AML-193 (cell line): ENCODE data around the gene PLB1.
A peak's percentile ranks its signal among the peaks of the same experiment; 100 is the strongest.
"Not testable (repeated sequence)": the region's sequence is repeated elsewhere in the genome, so short reads cannot be mapped to it uniquely, and the experiment has no call there.

Experiments
- DNase-seq, 2 experiments: peaks; one replicate each; lab custom pipeline; 2025; lab: John Stamatoyannopoulos, UW

Gene PLB1

DNA sequence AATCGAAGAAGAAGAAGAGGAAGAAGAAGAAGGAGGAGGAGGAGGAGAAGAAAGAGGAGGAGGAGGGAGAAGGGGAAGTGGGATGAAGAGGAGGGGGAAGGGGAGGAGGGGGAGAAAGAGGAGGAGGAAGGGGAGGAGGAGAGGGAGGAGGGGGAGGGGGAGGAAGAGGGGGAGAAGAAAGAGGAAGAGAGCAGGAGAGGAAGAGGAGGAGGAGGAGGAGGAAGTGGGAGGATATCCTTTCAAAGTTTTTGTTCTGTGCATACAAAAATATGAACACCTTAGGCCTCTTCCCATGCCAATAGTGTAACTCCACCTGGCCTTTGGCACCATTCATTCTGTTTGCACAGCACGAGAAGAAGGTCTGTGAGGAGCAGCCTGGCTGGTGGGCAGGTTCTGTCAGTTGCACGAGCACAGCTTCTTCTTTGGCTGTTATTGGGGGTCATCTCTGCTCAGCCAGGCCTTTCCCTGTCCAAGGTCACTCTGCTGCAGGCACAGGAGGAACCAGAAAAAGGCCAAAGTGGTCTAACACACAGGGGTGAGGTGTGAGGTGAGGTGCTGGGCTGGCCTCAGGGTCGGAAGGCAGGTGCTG lies 25.8 kb upstream of the PLB1 start:
- DNase-seq, result peak in 1 of 2 experiments; percentile 11

DNA sequence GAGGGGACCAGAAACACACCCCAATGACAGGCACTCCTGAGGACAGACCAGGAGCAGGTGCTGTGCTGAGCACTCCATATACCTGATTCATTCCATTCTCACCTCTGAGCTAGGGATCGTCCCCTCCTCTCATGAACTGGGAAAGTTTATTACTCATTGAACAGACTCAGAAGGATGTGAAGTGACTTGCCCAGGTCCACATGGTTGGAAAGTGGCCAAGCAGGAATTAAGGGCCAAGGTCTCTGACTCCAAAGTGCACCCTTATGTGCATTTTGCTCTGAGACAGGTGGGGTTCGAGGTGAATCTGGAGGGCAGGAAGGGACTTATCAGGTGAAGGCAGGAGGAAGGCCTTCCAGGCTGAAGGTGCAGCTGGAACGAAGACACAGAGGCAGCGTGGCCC lies 25.1 kb upstream of the PLB1 start:
- no peak for DNase-seq

DNA sequence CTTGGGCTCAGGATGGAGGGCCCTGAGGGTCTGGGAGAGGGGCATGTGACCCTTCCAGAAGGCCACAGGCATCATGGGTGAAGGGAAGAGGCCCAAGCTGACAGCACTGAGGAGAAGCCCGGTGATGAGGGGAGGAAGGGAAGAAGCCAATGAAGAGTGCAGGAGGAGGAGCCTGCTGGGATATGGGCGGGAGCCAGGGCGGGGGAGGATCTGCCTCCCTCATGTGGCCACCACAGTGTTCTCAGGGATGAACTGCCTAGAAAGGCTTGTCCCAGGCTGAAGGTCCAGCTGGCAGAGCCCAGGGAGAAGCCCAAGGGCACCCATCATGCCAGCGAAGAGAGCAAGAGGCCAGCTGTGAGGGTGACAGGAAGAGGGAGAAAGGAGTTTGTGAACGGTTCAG lies 24.6 kb upstream of the PLB1 start:
- DNase-seq, result no peak

DNA sequence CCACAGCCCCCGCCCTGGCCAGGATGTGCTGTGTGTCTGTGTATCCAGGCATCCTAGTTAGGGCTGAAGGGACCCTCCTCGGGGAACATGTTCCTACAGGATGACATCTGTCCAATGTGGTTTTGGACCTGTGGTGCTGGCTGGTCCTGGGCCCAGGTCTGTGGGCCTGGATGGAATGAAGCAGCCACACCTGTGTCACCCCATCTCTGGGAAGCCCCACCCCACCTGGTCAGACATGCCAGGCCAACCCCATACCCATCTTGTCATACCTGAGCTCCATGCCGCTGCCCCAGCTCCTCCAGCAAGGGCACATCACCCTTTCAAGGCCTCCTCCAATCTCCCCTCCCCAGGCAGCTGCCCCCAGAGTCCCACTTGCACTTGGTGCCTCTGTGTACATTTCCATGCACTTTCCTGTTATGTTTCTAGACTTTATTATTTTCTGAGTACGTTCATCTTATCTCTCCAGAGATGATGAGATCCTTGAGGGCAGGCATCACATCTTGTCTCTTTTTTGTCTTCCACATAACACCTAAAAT lies 24.1 kb upstream of the PLB1 start:
- no peak for DNase-seq

DNA sequence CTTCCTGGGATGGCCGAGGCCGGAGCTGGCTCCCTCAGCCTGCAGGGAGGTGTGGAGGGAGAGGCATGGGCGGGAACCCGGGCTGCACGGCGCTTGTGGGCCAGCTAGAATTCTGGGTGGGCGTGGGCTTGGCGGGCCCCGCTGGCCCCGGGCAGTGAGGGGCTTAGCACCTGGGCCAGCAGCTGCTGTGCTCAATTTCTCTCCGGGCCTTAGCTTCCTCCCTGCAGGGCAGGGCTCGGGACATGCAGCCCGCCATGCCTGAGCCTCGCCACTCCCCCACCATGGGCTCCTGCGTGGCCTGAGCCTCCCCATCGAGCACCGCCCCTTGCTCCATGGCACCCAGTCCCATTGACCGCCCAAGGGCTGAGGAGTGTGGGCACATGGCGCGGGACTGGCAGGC lies 23.2 kb upstream of the PLB1 start:
- not testable (repeated sequence) for DNase-seq

DNA sequence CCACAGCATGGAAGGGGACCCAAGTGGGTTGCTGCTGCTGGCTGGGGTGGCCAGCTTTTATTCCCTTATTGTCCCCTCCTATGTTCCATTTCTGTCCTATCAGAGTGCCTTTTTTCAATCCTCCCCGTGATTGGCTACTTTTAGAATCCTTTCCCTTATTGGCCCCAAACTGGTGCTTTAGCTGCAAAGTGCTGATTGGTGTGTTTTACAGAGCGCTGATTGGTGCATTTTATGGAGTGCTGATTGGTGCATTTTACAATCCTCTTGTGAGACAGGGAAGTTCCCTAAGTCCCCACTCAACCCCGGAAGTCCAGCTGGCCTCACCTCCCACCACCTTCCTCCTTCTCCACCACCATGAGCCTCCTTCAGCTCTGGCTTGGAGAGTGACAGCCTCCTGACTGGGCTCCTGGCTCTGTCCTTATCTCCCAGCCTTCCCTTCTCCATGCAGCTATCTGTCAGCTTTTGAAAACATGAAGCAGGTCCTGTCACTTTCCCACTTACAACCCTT lies 20.7 kb upstream of the PLB1 start:
- DNase-seq, result no peak

DNA sequence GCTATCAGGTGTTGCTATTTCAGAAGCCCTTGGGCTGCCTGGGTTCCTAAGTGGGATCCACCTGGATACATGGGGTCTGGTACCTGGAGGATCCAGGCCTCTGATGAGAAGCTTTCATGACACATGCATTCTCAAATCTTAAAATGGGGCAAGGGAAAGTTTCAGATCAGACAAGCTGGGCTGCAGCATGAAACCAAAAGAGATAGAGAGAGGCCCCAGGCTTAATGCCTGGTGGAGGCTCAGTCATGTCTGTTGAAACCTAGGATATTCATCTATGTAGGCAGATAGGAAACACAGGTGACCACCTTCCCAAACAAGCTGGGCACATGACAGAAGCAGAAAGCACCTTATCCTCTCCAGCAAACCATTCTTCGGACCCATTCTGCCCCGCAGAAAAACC lies 18.8 kb upstream of the PLB1 start:
- no peak for DNase-seq

DNA sequence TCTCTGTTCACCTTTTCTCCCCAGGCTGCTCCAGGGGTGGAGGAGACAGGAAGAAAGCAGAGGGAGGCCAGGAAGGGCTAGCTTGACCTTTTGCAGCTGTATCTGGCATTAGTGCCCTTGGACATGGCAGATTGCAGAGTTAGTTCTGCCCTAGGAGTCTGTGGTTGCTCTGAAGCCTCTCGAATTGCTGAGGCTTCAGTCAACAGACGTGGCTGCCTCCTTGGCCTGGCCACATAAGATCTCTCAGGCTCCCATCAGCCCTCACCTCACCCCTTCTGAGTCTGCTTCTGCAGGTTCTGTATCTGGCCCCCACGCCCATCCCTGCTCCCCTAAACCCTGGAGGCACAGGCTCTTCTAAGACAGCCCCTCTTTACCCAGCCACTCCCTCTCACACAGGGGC lies 18.2 kb upstream of the PLB1 start:
- no peak for DNase-seq

DNA sequence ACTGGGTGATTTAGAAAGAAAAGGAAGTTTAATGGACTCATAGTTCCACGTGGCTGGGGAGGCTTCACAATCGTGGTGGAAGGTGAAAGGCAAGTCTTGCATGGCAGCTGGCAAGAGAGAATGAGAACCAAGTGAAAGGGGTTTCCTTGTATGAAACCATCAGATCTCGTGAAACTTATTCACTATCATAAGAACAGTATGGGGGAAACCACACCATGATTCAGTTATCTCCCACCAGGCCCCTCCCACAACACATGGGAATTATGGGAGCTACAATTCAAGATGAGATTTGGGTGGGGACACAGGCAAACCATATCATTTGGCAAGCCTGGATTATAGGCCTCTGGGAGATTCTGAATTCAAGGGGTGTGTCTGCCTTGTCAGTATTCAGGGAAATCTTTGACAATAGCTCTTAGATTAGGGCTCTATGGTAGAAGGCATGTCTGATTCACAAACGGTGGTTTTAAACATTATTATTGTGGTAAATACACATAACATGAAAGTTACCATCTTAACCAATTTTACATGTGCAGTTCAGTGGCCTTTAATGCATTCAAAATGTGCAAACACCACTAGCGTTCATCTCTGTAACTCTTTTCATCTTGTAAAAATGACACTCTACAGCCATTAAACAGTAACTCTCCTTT lies 15.3 kb upstream of the PLB1 start:
- no peak for DNase-seq

DNA sequence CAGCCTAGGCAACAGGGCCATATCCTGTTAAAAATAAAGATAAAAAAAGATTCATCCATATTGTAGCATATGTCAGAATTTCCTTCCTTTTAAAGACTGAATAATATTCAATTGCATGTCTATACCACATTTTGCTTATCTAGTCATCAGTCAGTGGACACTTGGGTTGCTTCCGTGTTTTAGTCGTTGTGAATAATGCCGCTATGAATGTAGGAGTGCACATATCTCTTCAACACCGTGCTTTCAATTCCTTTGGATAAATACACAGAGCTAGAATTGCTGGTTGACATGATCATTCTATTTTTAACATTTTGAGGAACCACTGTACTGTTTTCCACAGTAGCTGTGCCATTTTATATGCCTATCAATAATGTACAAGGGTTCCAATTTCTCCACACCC lies 14.0 kb upstream of the PLB1 start:
- DNase-seq, result no peak

DNA sequence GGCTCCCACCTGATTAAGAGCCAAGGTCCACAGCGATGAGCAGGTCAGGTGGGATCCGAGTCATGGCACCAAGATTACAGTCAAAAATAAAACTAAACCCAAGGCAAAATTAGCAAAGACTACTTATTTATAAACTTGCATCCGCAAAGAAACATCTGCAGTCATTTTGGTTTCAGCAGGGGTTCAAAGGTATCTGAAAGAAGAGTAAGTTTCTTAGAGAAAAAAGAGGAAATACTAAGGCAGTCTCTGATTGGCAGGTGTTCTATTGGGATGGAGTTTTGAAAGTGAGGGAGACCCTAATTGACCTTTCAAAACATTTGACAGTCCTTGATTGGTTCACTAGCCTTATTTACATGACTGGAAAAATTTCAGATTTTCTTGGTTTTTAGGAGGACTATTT lies 11.0 kb upstream of the PLB1 start:
- DNase-seq, result no peak

DNA sequence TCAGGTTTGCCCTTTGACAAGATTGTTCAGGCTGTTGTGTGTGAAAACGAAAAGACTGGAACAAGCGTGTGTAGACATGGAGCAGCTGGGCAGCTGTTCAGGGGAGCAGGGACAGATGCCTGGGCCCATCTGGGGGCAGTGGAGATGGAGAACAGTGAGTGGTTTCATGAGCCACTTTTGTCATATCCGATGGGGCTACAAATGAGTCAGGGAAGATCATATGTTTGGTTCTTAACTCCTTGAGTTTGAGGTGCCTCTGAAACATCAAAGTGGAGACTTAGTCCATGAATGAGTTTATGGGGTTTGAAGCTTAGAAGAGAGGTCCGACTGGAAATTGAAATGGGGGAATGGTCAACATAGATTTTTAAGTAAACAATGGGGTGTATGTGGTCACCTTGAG lies 9.3 kb upstream of the PLB1 start:
- DNase-seq, result no peak

DNA sequence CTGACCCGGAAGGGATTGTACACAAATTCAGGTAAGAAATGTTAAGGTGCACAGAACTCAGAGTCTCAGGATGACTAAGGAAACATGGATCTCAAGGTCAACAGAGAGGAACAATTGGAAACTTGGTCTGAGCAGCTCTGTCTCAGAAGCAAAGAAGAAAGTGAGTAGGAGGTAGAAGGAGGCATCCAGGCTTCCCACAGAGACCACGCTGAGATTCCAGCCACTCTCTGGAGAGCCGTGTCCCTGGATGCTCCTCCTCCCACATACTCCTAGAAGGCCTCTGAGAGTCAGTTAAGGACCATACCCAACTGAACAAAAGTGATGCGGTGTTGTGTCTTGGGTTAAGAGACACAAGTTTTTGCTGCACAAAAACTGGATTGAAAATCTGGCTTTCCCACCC lies 8.6 kb upstream of the PLB1 start:
- DNase-seq, result no peak

DNA sequence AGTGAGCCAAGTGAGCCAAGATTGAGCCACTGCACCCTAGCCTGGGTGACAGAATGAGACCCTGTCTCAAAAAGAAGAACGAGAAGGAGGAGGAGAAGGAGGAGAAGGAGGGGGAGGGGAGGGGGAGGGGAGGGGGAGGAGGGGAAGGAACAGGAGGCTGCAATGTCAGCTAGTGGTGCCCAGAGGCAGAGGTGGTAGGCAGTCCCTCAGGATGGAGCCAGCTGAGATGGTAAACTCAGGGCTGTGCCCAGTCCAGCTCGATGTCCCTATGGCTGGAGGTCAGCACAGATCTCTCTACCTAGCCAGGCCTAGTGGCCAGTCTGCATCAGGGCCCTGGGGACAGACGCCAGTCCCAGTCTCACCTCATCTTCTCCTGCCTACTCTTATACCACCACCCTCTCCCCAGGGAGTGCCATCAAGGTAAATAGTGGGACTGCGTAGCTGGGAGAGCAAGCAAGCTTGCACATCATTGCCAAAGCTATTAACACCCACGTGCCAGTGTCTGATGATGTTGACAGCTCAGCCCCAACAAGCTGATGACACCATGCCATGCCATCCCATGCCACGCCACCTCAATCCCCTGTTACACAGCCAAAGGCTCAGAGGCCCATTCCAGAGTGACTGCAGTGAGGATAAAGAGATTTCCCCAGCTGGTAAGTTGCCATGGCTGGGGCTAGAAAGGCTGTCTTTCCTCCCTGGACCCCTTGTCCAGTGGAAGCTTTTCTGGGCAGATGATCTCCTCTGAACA lies 7.6 kb upstream of the PLB1 start:
- DNase-seq, result no peak

DNA sequence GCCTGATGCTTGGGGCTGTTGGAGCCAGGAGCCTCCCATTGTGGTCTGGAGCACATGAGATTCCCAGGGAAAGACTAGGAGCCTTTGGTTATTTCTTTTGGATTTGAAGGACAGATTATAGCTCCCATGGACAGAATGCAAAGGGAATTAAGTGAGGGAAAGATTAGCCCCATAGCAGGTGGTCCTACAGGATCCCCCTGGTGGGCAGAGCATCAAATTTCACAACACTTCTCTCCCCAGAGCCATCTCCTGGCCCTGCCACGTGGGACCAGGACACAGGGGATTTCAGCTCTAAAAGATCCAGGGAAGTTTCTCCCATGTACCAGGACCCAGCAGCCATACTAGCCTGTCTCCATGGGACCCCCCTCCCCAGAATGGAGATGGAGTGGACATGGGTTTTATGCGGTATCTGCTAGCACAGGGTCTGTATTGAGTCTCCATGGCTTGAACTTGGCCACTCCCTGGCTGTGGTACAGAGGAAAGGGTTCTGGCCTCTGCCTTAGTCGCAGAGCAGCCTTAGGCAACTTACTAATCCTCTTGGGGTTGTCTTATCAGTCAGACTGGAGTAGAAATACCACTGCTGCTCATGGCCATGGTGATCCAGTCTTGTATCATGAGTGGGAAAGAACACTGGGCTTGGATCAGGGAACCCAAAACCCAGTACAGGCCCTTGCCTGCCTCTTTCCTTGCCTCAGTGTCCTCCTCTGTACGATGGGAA lies 6.8 kb upstream of the PLB1 start:
- DNase-seq, result no peak

DNA sequence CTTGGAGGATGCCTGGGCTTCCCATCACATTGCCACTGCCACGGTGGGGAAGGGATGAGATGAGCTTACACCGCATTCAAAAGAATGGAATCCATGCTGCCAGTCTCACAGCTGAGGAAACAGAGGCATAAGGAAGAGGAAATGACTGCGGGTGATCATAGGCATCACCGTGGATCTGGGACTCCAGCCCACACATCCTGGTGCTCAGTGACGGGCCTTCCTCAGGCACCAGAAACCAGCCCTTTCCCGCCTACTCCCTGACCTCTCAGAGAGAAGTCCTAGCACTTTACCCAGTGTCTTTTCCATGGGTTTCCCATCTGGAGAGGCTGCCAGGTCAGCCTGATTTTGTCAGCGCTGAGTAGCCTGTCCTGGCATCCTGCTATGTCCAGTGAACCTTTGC lies 5.3 kb upstream of the PLB1 start:
- DNase-seq, result no peak

DNA sequence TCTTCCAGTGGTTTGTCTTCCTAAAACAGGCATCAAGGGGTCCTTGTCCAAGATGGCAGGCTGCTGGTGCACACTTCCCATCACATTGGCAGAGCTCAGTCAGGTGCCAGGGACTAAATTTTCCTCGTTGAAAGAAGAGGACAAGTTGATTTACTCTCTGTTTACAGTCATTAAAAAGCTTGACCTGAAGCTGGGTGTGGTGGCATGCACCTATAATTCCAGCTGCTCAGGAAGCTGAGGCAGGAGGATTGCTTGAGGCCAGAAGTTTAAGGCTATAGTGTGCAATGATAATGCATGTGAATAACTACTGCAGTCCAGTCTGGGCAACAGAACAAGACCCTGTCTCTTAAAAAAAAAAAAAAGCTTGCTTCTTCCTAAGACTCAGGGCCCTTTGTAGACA lies 3.6 kb upstream of the PLB1 start:
- DNase-seq, result no peak

DNA sequence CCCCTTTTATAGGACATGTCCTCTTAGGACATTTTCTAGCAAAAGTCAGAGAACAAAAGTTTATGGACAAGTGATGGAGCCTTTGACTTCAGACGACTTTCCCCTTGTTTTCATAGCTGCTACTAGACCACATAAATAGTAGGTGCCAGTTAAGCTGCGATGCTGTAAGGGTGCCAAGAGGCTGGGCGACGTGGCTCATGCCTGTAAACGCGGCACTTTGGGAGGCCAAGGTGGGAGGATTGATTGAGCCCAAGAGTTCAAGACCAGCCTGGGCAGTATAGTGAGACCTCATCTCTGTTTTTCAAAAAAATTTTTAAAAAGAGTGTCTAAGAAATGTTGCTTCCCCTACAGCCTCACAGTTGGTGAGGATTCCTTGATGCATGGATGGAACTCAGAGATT lies 2.2 kb upstream of the PLB1 start:
- no peak for DNase-seq

DNA sequence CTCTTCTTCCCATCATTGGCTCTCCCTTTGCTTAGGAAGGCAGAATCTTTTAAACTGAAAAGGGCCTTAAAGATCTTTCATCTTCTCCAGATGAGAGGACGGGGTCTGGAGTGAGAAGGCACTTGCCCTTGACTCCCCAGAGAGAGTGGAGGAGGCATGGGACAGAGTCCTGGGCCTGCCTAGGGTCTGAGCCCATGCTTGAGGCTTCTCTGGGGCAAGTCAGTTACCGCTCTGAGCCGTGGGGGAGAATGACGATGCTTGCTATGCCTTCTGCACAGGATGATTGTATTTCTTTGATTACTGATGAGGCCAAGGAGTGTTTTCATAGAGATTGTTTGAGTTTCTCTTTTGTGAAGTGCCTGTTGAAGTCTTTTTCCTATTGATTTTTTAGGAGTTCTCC lies 921 bp downstream of the PLB1 start:
- no peak for DNase-seq

DNA sequence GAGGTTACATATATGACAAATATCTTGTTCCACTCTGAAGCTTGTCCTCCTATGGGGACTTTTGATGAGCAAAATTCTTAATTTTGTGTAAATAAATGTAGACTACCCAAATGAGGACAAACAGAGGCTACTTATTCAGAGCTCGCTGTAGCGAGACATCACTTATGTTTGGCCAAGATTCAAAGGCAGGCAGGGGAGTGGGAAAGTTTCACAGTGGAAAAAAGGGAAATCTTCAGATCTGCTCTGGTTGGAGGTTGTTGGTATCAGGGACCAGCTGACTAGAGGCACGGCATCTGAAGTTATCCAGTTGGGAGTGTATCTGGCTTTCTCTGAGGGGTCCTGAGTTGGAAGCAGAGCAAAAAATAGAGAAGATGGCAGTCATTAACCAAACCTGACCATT lies 1.3 kb downstream of the PLB1 start:
- DNase-seq, result no peak

DNA sequence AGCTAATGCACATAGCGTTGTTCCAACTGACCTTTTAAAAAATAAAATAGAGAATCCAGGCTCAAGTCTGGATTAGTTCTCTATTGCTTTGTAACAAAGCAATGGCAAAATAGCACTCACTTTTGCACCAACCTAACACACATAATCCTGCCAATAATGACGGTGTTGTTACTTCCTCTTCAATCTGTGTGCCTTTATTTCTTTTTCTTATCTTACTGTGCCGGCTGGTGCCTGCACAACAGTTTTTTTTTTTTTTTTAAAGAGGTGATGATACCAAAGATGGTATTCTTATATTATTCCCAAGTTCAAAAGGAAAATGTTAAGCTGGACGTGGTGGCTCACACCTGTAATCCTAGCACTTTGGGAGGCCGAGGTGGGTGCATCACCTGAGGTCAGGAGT lies 3.4 kb downstream of the PLB1 start:
- DNase-seq, result no peak

DNA sequence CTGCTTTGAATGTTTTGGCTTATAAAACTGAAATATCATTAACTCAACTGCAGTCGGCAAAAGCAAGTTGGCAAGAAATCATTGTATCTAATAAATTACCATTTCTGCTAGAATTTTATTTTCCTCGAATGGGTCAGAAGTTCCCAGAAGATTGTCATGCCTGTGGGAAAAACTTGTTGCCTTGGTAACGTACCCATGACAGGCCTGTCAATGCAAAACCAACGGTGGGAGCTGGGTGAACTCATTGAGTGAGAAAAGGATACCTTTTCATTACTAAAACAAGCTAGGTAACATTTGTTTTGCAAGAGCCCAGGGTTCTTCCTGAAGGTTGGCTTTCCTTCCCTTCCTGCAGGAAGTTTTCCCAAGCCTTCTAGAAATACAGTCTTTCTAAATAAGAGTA lies 9.5 kb downstream of the PLB1 start:
- DNase-seq, result no peak
